ENCODE results near the gene CCL4.
"Not testable (repeated sequence)": the region's sequence is repeated elsewhere in the genome, so short reads cannot be mapped to it uniquely, and the experiment has no call there.

CCL4 gene

GRCh38 chr17:36085765-36086164, 17.9 kb upstream of the CCL4 start:
- no peak for FAIRE-seq
- TF ChIP-seq, protein P1, sequence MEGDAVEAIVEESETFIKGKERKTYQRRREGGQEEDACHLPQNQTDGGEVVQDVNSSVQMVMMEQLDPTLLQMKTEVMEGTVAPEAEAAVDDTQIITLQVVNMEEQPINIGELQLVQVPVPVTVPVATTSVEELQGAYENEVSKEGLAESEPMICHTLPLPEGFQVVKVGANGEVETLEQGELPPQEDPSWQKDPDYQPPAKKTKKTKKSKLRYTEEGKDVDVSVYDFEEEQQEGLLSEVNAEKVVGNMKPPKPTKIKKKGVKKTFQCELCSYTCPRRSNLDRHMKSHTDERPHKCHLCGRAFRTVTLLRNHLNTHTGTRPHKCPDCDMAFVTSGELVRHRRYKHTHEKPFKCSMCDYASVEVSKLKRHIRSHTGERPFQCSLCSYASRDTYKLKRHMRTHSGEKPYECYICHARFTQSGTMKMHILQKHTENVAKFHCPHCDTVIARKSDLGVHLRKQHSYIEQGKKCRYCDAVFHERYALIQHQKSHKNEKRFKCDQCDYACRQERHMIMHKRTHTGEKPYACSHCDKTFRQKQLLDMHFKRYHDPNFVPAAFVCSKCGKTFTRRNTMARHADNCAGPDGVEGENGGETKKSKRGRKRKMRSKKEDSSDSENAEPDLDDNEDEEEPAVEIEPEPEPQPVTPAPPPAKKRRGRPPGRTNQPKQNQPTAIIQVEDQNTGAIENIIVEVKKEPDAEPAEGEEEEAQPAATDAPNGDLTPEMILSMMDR (IDR thresholded peaks at IDR 0.05; ENCODE audit: insufficient read depth, missing control alignments): no peak
- no peak for DNase-seq (ENCODE audit: insufficient read length, low spot score)

GRCh38 chr17:36086791-36087190, 16.8 kb upstream of the CCL4 start:
- TF ChIP-seq, protein P1 (IDR thresholded peaks at IDR 0.05; ENCODE audit: insufficient read depth, missing control alignments): no peak
- FAIRE-seq: no peak
- no peak for DNase-seq (ENCODE audit: insufficient read length, low spot score)

DNA sequence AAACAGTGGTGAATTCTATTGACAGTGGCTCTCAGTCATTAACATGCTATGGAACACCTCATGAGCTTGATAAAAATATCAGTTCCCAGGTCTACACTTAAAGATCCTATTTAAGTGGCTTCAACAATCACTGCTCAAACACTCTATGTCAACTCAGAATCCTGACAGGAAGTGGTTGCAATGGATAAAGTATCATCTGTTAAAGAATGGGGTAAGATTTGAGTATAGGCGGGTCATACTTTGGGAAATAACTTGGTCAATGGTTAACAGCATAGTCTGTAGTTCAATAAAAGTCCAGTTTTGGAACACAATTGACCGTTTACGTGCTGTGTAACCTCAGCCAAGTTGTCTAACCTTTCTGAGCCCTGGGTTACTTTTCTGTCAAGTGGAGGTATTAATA, 16.2 kb upstream of the CCL4 start:
- FAIRE-seq; DNase-seq (ENCODE audit: insufficient read length, low spot score): not testable (repeated sequence)

DNA sequence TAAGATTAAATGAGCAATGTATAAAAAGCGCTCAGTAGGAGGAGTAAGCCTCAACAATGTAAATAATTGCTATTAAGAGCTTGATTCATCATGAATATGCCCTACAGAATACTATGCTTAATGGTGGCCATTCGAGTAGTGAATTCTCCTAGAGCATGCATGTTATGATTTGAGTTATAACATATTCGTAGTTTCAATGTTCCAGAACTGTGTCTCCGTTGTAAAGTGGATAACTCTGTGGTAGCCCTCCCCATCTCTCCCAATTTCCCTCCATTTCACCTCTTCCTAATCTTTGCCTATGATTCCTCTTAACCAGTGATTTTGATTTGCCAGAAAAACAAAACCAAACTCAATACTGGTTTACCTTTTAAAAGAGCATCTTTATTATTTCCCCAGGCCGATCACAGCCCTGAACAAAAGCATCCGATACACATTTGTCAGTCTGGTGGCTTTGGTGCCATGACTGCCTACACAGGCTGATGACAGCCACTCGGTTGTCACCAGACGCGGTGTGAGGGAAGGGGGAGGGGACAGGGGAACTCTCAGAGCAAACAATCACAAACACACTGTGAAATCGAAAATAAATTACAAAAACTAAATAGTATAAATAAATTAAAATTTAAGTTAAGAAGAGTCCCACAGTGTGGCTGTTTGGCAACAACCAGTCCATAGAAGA, 15.6 kb upstream of the CCL4 start:
- not testable (repeated sequence) for DNase-seq (ENCODE audit: insufficient read length, low spot score); FAIRE-seq

- DNase-seq (ENCODE audit: insufficient read length, low spot score) (no peak), FAIRE-seq (no peak)
- TF ChIP-seq, protein P1 (IDR thresholded peaks at IDR 0.05; ENCODE audit: insufficient read depth, missing control alignments): no peak
Measured at GRCh38 chr17:36088670-36089338, 14.8 kb upstream of the CCL4 start.

- DNase-seq (ENCODE audit: insufficient read length, low spot score) (no peak), FAIRE-seq (no peak)
- TF ChIP-seq, protein P1 (IDR thresholded peaks at IDR 0.05; ENCODE audit: insufficient read depth, missing control alignments): no peak
Measured at GRCh38 chr17:36089339-36089865, 14.2 kb upstream of the CCL4 start.

- FAIRE-seq: no peak
- TF ChIP-seq, protein P1 (IDR thresholded peaks at IDR 0.05; ENCODE audit: insufficient read depth, missing control alignments): no peak
- DNase-seq (ENCODE audit: insufficient read length, low spot score): no peak
Measured at GRCh38 chr17:36089888-36090836, 13.5 kb upstream of the CCL4 start, which contains the start of gene CCL3. CCL3 (minus strand) TSS chr17:36090143; CDS start chr17:36090058, 85 bp downstream.
